GM06990 (cell line): ENCODE data around the gene SSBP3.

ENCODE experiments used
- DNase-seq: peaks from one replicate; pipeline ENCODE4 v3.0.0-alpha.2; 2011; ENCODE audit not compliant: insufficient read length; ENCODE audit errors: extremely low read depth
- H3K27me3 ChIP-seq: replicated peaks from 2 replicates; pipeline ENCODE4 v1.6.0; 2011; ENCODE audit warnings: low read length; ENCODE audit not compliant: control insufficient read depth, insufficient read depth
- H3K36me3 ChIP-seq: 2 replicates; pipeline ENCODE4 v1.5.1; 2011; ENCODE audit warnings: low read length; ENCODE audit not compliant: control insufficient read depth, insufficient read depth
- H3K4me3 ChIP-seq: replicated peaks from 2 replicates; pipeline ENCODE4 v1.5.1; 2011; ENCODE audit warnings: low read depth, mild to moderate bottlenecking, control low read depth, low read length
- CTCF ChIP-seq: IDR thresholded peaks from 2 replicates; pipeline ENCODE4 v1.5.1; 2011; ENCODE audit warnings: low read length, control low read depth, mild to moderate bottlenecking, inconsistent platforms; ENCODE audit not compliant: insufficient read depth, poor library complexity, severe bottlenecking

Gene SSBP3

DNA sequence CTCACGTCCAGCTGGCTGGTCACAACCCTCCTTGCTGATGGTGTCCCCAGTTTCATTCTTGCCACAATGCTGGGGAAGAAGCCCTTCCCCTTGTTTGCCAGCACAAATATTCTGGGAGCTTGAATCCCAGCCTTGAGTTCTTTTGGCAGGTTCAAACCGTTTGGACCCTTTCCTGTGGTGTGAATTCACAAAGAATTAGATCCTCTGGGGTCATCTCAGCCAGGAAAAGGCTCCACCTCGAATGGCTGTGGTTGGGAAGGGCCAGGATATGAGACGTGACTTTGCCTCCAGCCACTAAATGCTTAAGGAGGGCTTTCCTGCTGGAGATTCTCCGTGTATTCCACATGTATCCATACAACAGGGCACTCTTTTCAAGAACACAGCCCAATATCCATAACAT lies 139.3 kb downstream of the SSBP3 start:
- no peaks in the 10 kb centered on the region for H3K27me3 ChIP-seq
- no peak for TF ChIP-seq CTCF

DNA sequence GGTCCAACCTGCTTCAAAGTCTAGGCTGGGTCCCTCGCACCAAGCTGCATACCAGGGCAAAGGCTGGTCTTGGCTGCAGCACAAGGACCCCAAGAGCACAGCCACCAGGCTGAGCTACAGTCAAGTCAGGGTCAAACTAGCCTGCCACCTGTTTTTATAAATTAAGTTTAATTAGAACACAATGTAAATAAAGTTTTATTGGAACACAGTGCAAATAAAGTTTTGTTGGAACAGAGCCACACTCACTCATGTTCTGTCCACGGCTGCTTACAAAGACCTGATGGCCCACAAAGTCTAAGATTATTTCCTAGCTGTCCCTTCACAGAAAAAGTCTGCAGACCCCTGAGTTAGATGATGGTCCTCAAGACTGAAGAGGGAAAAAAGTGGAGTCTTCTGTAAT lies 140.0 kb downstream of the SSBP3 start:
- TF ChIP-seq CTCF: no peak
- no peaks in the 10 kb centered on the region for H3K27me3 ChIP-seq
- H3K36me3 ChIP-seq: no peaks in the 10 kb centered on the region; the same call in 1 of the 2 replicates
- no peak for DNase-seq
- H3K4me3 ChIP-seq: no peak overlapping the region

More for the DNA sequence above, 139.3 kb downstream of the SSBP3 start:
- Histone ChIP-seq H3K4me3 (no peak overlapping the region), H3K36me3 (no peaks in the 10 kb centered on the region; the same call in 1 of the 2 replicates)
- no peak for DNase-seq

GRCh38 chr1:54265659-54266058 lies 140.5 kb downstream of the SSBP3 start:
- Histone ChIP-seq H3K27me3 (no peaks in the 10 kb centered on the region), H3K36me3 (no peaks in the 10 kb centered on the region; the same call in 1 of the 2 replicates), H3K4me3 (no peak overlapping the region)
- TF ChIP-seq CTCF: no peak
- no peak for DNase-seq

- TF ChIP-seq CTCF: no peak
- DNase-seq: no peak
- no peaks in the 10 kb centered on the region for H3K27me3 ChIP-seq
- H3K36me3 ChIP-seq: no peaks in the 10 kb centered on the region; the same call in 1 of the 2 replicates
- no peak overlapping the region for H3K4me3 ChIP-seq
These were observed 141.1 kb downstream of the SSBP3 start for GRCh38 chr1:54265126-54265525.

DNA sequence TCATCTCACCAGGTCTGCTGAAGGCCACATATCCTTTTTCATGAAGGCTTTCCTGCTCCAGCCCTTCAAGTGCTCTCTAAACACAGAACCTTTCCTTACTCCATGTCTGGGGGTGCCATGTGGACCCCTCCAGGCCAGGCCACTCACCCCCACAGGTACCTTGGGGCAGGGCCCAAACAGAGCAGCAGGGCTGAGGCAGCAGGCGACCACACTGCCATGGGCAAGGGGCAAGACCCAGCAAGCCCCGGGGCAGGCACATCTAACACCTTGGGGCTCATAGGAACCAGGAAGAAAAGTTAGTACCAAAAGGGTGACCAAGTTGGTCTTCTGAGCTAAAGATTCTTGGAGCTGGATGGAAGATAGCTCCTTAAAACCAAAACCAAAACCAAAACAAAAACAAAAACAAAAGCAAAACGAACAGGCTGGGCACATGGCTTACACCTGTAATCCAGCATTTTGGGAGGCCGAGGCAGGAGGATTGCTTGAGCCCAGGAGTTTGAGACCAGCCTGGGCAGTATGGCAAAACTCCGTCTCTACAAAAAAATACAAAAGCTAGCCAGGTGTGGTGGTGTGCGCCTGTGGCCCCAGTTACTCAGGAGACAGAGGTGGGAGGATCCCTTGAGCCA lies 142.5 kb downstream of the SSBP3 start:
- H3K36me3 ChIP-seq: no peaks in the 10 kb centered on the region; the same call in 1 of the 2 replicates
- TF ChIP-seq CTCF: no peak
- no peak for DNase-seq
- H3K27me3 ChIP-seq: no peaks in the 10 kb centered on the region
- H3K4me3 ChIP-seq: no peak overlapping the region

- Histone ChIP-seq H3K4me3 (no peak overlapping the region), H3K27me3 (no peaks in the 10 kb centered on the region), H3K36me3 (no peaks in the 10 kb centered on the region; the same call in 1 of the 2 replicates)
- no peak for TF ChIP-seq CTCF
- no peak for DNase-seq
These were observed 143.9 kb downstream of the SSBP3 start for GRCh38 chr1:54262244-54262643.
